H9 (cell line): ENCODE data around the gene CBLB. TPM values are rescaled to one million over a fixed set of nuclear protein-coding genes. Genes with fewer than 3 reads are reported as not detected.

Source experiments
- DNase-seq: peaks from one replicate; pipeline ENCODE4 v3.0.0-alpha.2; 2017
- H2AFZ ChIP-seq: one replicate; pipeline ENCODE4 v1.6.1; 2013; ENCODE audit warnings: mild to moderate bottlenecking, low read length, control low read depth, moderate library complexity
- H2AK5ac ChIP-seq: 2 replicates; pipeline ENCODE4 v1.6.1; 2013; ENCODE audit warnings: low read length, control low read depth, mixed read lengths; ENCODE audit not compliant: insufficient read length
- H2BK120ac ChIP-seq: one replicate; pipeline ENCODE4 v1.6.1; 2013; ENCODE audit warnings: low read depth, mild to moderate bottlenecking, low read length, control low read depth, inconsistent platforms; ENCODE audit not compliant: poor library complexity, severe bottlenecking
- H2BK12ac ChIP-seq: 2 replicates; pipeline ENCODE4 v1.6.1; 2013; ENCODE audit warnings: low read length, control low read depth, mixed read lengths, low read depth; ENCODE audit not compliant: insufficient read length
- H2BK15ac ChIP-seq: 2 replicates; pipeline ENCODE4 v1.6.1; 2013; ENCODE audit warnings: low read depth, low read length, control low read depth
- H2BK20ac ChIP-seq: one replicate; pipeline ENCODE4 v1.6.1; 2013; ENCODE audit warnings: low read depth, mild to moderate bottlenecking, low read length, control low read depth, inconsistent platforms; ENCODE audit not compliant: poor library complexity, severe bottlenecking
- H2BK5ac ChIP-seq: 2 replicates; pipeline ENCODE4 v1.6.1; 2013; ENCODE audit warnings: low read length, control low read depth, mixed read lengths; ENCODE audit not compliant: insufficient read length
- H3K14ac ChIP-seq: 2 replicates; pipeline ENCODE4 v1.6.1; 2013; ENCODE audit warnings: low read length, control low read depth; ENCODE audit not compliant: insufficient read depth
- H3K18ac ChIP-seq: 2 replicates; pipeline ENCODE4 v1.6.1; 2013; ENCODE audit warnings: low read depth, mild to moderate bottlenecking, mixed read lengths, low read length, control low read depth; ENCODE audit not compliant: insufficient read length
- H3K23ac ChIP-seq: 2 replicates; pipeline ENCODE4 v1.6.1; 2013; ENCODE audit warnings: low read length, control low read depth, mixed read lengths, low read depth; ENCODE audit not compliant: insufficient read length
- H3K23me2 ChIP-seq: 2 replicates; pipeline ENCODE4 v1.6.1; 2013; ENCODE audit warnings: low read depth, mild to moderate bottlenecking, mixed read lengths, low read length, control low read depth; ENCODE audit not compliant: insufficient read length, poor library complexity, severe bottlenecking
- H3K27ac ChIP-seq: 2 replicates; pipeline ENCODE4 v1.5.1; 2013; ENCODE audit warnings: low read length, control low read depth, mixed read lengths, low read depth; ENCODE audit not compliant: insufficient read length
- H3K27me3 ChIP-seq: 2 replicates; pipeline ENCODE4 v1.6.1; 2013; ENCODE audit warnings: low read length, control low read depth, inconsistent platforms; ENCODE audit not compliant: insufficient read depth
- H3K4ac ChIP-seq: 2 replicates; pipeline ENCODE4 v1.6.1; 2013; ENCODE audit warnings: low read depth, mild to moderate bottlenecking, control low read depth, inconsistent platforms, low read length, moderate library complexity
- H3K4me1 ChIP-seq: 2 replicates; pipeline ENCODE4 v1.6.1; 2013; ENCODE audit warnings: low read length, control low read depth, inconsistent platforms; ENCODE audit not compliant: insufficient read depth
- H3K4me2 ChIP-seq: 2 replicates; pipeline ENCODE4 v1.6.1; 2013; ENCODE audit warnings: low read length, control low read depth, mixed read lengths; ENCODE audit not compliant: insufficient read length, insufficient read depth
- H3K56ac ChIP-seq: 2 replicates; pipeline ENCODE4 v1.6.1; 2013; ENCODE audit warnings: low read depth, mild to moderate bottlenecking, mixed read lengths, low read length, control low read depth; ENCODE audit not compliant: insufficient read length
- H3K79me1 ChIP-seq: 2 replicates; pipeline ENCODE4 v1.6.1; 2013; ENCODE audit warnings: low read depth, mild to moderate bottlenecking, moderate library complexity, low read length, control low read depth, inconsistent platforms; ENCODE audit not compliant: insufficient read depth, poor library complexity, severe bottlenecking
- H3K79me2 ChIP-seq: 2 replicates; pipeline ENCODE4 v1.6.1; 2013; ENCODE audit warnings: low read length, control low read depth, inconsistent platforms; ENCODE audit not compliant: insufficient read depth
- H3K9ac ChIP-seq: 2 replicates; pipeline ENCODE4 v1.6.1; 2013; ENCODE audit warnings: low read length, control low read depth, mixed read lengths; ENCODE audit not compliant: insufficient read length; ENCODE audit errors: extremely low read depth
- H3K9me3 ChIP-seq: one replicate; pipeline ENCODE4 v1.6.1; 2013; ENCODE audit warnings: low read depth, low read length, inconsistent platforms; ENCODE audit not compliant: control insufficient read depth
- H3T11ph ChIP-seq: one replicate; pipeline ENCODE4 v1.6.1; 2013; ENCODE audit warnings: mild to moderate bottlenecking, low read length, control low read depth, inconsistent platforms
- H4K20me1 ChIP-seq: one replicate; pipeline ENCODE4 v1.6.1; 2013; ENCODE audit not compliant: control insufficient read depth, insufficient read length, insufficient read depth
- H4K5ac ChIP-seq: 2 replicates; pipeline ENCODE4 v1.6.1; 2013; ENCODE audit warnings: low read depth, mild to moderate bottlenecking, mixed read lengths, low read length, control low read depth; ENCODE audit not compliant: insufficient read length
- H4K8ac ChIP-seq: replicated peaks from 2 replicates; pipeline ENCODE4 v1.6.1; 2013; ENCODE audit warnings: low read length, control low read depth, mixed read lengths, low read depth; ENCODE audit not compliant: insufficient read length
- H4K91ac ChIP-seq: 2 replicates; pipeline ENCODE4 v1.6.1; 2013; ENCODE audit warnings: low read depth, mild to moderate bottlenecking, moderate library complexity, mixed read lengths, low read length, control low read depth; ENCODE audit not compliant: insufficient read length
- H3K27ac Mint-ChIP-seq, 3 experiments: 2 replicates in 2 of 3; 3 replicates in 1 of 3; pipeline ENCODE4 v1.8.0; 2020 to 2021; ENCODE audit warnings: mixed read lengths in 3 of 3, mild to moderate bottlenecking in 1 of 3, moderate library complexity in 1 of 3
- H3K27me3 Mint-ChIP-seq: 2 replicates; pipeline ENCODE4 v1.8.0; 2021; ENCODE audit warnings: low read depth, mild to moderate bottlenecking, moderate library complexity, mixed read lengths
- H3K36me3 Mint-ChIP-seq, 3 experiments: 2 replicates in 2 of 3; 3 replicates in 1 of 3; pipeline ENCODE4 v1.8.0; 2020 to 2021; ENCODE audit warnings: low read depth in 3 of 3, mixed read lengths in 3 of 3; ENCODE audit not compliant: insufficient read depth in 1 of 3
- H3K4me1 Mint-ChIP-seq, 2 experiments: 2 replicates each; pipeline ENCODE4 v1.8.0; 2020; ENCODE audit warnings: mixed read lengths in 2 of 2
- H3K4me3 Mint-ChIP-seq, 2 experiments: 2 replicates in 1 of 2; 3 replicates in 1 of 2; pipeline ENCODE4 v1.8.0; 2020 to 2021; ENCODE audit warnings: mild to moderate bottlenecking in 2 of 2, mixed read lengths in 2 of 2, moderate library complexity in 1 of 2
- H3K9me3 Mint-ChIP-seq, 2 experiments: 2 replicates in 1 of 2; 3 replicates in 1 of 2; pipeline ENCODE4 v1.8.0; 2020; ENCODE audit warnings: mild to moderate bottlenecking in 2 of 2, mixed read lengths in 2 of 2, moderate library complexity in 1 of 2
- WGBS: extraction: QIAGEN DNeasy Blood & Tissue Kit; methylation state at CpG from one replicate; pipeline ENCODE4 v1.1.7; 2013; ENCODE audit warnings: missing lambda C conversion rate, low lambda C conversion rate, mixed read lengths; ENCODE audit not compliant: insufficient read length; ENCODE audit errors: extremely low coverage; 5-methylcytosine and 5-hydroxymethylcytosine counted together
- total RNA-seq: library from RNA; stranded (reverse); gene quantifications from 2 replicates; pipeline ENCODE4 v1.2.1, GENCODE V29; 2021
- TF ChIP-seq, protein P1 (sequence below): fragments of 200-600 bp; sonication (generic); conservative IDR thresholded peaks from 3 replicates; pipeline ENCODE4 v1.8.0; 2021; ENCODE audit warnings: antibody characterized with exemption, mild to moderate bottlenecking

Gene CBLB
- total RNA-seq, 1 experiment from 2014 or later, result 25.7 TPM

DNA sequence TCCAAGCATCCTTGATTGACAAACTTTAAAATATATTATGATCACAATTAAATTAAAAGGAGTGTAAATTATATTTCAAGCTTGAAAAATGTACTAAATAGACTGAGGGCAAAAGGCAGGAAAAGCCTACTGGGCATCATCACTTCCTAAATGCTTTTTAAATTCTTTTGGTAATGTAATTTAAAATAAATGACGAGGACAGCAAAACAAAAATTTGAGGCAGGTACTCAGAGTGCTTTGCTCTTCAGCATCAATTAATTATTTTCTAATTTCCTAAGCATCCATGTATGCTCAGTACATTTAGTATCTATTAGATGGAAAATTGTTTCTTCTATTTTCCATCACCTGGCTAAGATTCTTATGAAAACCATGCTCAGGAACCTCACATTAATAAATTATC is 5.2 kb downstream of the CBLB start:
- H3K27me3 Mint-ChIP-seq, result no peaks in the 10 kb centered on the region
- H3K27ac Mint-ChIP-seq, result no peak overlapping the region
- WGBS, result no CpG with 5 or more reads among the region's 1 CpG
- Histone ChIP-seq H3K9ac (no peak overlapping the region), H3K4me2 (no peak overlapping the region), H3K9me3 (no peaks in the 10 kb centered on the region), H3K14ac (no peak overlapping the region), H2BK15ac (no peak overlapping the region), H2BK120ac (no peak overlapping the region), H3K79me2 (peaks cover 3% of the 10 kb centered on the region; the same call in 1 of the 2 replicates), H4K5ac (no peak overlapping the region), H3K79me1 (no peaks in the 10 kb centered on the region), H3K23ac (no peak overlapping the region), H4K91ac (no peak overlapping the region), H3K4me1 (peaks cover 2% of the 10 kb centered on the region; the same call in 1 of the 2 replicates), H3K4ac (no peak overlapping the region), H2BK12ac (no peak overlapping the region), H2AFZ (no peak overlapping the region), H2BK20ac (no peak overlapping the region), H3K56ac (no peak overlapping the region), H3K27ac (no peak overlapping the region), H2AK5ac (no peak overlapping the region), H3K27me3 (no peaks in the 10 kb centered on the region), H2BK5ac (no peak overlapping the region), H3T11ph (no peak overlapping the region), H4K8ac (no peak overlapping the region), H3K18ac (no peak overlapping the region), H4K20me1 (no peaks in the 10 kb centered on the region), H3K23me2 (peaks cover 5% of the 10 kb centered on the region)
- peaks cover 18 to 19% of the 10 kb centered on the region in 2 experiments for H3K4me1 Mint-ChIP-seq
- H3K4me3 Mint-ChIP-seq, result no peak overlapping the region
- H3K9me3 Mint-ChIP-seq, result no peaks in the 10 kb centered on the region
- peaks cover 3 to 18% (median 10%) of the 10 kb centered on the region in 3 experiments; a peak in 6 of 7 replicates for H3K36me3 Mint-ChIP-seq
- TF ChIP-seq, protein P1, sequence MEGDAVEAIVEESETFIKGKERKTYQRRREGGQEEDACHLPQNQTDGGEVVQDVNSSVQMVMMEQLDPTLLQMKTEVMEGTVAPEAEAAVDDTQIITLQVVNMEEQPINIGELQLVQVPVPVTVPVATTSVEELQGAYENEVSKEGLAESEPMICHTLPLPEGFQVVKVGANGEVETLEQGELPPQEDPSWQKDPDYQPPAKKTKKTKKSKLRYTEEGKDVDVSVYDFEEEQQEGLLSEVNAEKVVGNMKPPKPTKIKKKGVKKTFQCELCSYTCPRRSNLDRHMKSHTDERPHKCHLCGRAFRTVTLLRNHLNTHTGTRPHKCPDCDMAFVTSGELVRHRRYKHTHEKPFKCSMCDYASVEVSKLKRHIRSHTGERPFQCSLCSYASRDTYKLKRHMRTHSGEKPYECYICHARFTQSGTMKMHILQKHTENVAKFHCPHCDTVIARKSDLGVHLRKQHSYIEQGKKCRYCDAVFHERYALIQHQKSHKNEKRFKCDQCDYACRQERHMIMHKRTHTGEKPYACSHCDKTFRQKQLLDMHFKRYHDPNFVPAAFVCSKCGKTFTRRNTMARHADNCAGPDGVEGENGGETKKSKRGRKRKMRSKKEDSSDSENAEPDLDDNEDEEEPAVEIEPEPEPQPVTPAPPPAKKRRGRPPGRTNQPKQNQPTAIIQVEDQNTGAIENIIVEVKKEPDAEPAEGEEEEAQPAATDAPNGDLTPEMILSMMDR, result no peak
- DNase-seq, result no peak
